GM21717 (cell line): ENCODE results near the gene OSGIN1.

Experiments used
- ATAC-seq: cut with Tn5 transposase; IDR thresholded peaks from one replicate; pipeline ENCODE4 v1.9.1; 2021; ENCODE audit warnings: mild to moderate bottlenecking, moderate library complexity; ENCODE audit not compliant: unreplicated experiment

The OSGIN1 gene

GRCh38 chr16:83956336-83957289, 3.6 kb downstream of the OSGIN1 start:
- no peak for ATAC-seq

DNA sequence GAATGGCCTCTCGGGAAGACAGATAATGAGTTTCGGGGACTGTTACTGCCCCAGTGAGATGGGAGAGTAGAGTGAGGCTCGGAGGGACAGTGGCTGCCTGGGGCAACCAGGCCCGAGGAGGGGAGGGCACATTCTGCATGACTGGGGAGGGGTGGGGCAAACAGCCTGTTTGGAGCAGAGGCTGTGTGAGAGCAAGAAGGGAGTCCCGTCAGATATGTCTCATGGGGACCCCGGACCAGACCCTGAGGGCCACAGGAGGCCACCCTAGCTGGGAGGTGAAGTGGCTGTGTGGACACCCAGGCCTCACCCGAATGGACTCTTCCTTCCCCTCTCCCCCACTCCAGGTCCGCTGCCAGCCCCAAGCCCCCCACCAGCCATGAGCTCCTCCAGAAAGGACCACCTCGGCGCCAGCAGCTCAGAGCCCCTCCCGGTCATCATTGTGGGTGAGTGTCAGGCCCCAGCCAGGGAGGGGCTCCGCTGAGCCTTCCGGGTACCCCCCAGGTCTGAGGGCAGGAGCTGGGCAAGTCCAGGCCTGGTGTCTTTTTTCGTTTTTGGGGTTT, 4.3 kb downstream of the OSGIN1 start:
- ATAC-seq: no peak

DNA sequence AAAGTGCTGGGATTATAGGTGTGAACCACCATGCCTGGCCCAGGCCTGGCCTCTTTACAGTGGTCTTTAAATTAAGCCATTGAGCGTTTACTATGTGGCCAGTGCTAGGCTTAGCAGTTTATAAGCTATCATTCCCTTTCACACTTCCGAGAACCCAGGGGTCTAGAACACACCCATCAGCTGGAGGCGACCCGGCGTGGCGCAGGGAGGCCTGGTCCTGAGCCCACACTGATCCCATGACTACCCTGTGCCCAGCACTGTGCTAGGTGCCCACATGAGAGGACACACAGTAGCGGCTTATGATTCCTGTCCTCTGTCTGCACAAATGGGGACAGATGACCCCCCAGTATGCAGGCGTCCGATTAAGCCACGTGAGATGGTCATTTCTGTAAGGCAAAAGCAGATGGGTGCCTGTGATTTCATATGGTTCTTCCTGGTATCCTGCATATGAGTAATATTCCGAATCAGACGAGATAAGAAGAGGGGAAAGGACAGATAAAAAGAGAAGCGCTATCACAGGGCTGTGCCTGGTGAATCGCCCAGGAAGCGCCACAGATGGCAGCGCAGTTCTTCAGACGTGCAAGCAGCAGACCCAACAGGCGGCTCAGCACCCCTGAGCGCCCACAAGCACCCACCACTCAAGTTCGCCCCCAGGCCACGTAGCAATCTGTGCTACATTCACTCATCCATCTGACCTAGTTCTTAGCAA, 5.3 kb downstream of the OSGIN1 start:
- no peak for ATAC-seq

DNA sequence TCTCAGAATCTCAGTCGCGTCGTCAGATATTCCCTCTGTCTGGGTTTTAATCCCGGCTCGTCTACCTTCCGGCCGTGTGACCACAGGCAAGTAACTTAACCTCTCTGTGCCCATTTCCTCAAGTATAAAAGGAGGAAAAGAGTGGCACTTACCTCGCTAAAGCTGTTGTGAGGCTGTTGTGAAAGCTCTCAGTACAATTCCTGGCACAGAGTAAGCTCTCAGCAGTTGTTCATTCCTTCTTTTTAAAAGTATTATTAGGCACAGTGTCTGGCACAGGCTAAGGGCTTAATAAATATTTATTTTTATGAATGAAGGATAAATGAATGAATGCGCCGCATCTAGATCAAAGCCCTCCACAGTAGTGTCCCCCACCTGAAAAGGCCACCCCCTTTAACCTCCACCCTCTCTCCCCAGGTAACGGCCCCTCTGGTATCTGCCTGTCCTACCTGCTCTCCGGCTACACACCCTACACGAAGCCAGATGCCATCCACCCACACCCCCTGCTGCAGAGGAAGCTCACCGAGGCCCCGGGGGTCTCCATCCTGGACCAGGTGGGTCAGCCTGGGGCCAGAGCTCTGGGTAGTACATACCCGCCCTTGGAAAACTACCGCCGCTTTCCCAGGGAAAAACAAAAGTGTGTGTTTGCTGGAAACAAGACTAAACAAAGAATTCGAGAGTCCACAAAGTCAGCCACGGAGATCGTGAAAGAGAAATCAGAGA, 6.0 kb downstream of the OSGIN1 start:
- ATAC-seq: no peak

- ATAC-seq: no peak
Observed at GRCh38 chr16:83959656-83960434, 6.8 kb downstream of the OSGIN1 start.

- no peak for ATAC-seq
Observed at GRCh38 chr16:83960521-83961249, 7.6 kb downstream of the OSGIN1 start.

GRCh38 chr16:83961591-83961990, 8.6 kb downstream of the OSGIN1 start:
- ATAC-seq: no peak

- no peak for ATAC-seq
Observed at GRCh38 chr16:83963277-83964119, 10.5 kb downstream of the OSGIN1 start.

DNA sequence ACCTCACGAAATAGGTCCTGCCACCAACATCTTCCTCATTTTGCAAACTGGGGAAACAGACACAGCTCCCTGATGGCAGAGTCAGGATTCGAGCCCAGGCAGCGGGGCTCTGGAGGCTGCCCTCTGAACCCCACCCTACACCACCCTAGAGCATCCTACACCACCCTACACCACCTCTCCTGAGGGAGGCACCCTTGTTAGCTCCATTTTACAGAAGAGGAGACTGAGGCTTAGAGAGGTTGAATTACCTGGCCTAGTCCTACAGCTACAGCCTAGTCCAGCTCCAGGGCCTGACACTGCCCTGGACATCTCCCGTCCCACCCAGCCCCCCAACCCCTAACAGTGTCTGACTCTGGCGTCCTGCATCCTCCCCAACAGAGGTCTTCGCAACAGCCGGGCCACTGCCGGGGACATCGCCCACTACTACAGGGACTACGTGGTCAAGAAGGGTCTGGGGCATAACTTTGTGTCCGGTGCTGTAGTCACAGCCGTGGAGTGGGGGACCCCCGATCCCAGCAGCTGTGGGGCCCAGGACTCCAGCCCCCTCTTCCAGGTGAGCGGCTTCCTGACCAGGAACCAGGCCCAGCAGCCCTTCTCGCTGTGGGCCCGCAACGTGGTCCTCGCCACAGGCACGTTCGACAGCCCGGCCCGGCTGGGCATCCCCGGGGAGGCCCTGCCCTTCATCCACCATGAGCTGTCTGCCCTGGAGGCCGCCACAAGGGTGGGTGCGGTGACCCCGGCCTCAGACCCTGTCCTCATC, 11.8 kb downstream of the OSGIN1 start:
- ATAC-seq: no peak

DNA sequence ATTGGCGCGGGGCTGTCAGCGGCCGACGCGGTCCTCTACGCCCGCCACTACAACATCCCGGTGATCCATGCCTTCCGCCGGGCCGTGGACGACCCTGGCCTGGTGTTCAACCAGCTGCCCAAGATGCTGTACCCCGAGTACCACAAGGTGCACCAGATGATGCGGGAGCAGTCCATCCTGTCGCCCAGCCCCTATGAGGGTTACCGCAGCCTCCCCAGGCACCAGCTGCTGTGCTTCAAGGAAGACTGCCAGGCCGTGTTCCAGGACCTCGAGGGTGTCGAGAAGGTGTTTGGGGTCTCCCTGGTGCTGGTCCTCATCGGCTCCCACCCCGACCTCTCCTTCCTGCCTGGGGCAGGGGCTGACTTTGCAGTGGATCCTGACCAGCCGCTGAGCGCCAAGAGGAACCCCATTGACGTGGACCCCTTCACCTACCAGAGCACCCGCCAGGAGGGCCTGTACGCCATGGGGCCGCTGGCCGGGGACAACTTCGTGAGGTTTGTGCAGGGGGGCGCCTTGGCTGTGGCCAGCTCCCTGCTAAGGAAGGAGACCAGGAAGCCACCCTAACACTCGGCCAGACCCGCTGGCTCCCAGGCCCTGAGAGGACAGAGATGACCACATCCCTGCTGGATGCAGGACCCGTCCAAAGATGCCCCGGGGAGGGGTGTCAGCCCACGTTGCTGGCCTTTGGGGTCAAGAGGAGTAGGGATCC, 12.6 kb downstream of the OSGIN1 start:
- no peak for ATAC-seq

GRCh38 chr16:83966153-83966696, 13.2 kb downstream of the OSGIN1 start:
- ATAC-seq: no peak

GRCh38 chr16:83967091-83967490, 14.1 kb downstream of the OSGIN1 start:
- no peak for ATAC-seq

GRCh38 chr16:83967838-83968305, 14.8 kb downstream of the OSGIN1 start, which contains the start of gene NECAB2:
Gene NECAB2, plus strand, starts transcription at chr16:83968244. Its CDS starts 405 bp downstream, at chr16:83968649.
- no peak for ATAC-seq

DNA sequence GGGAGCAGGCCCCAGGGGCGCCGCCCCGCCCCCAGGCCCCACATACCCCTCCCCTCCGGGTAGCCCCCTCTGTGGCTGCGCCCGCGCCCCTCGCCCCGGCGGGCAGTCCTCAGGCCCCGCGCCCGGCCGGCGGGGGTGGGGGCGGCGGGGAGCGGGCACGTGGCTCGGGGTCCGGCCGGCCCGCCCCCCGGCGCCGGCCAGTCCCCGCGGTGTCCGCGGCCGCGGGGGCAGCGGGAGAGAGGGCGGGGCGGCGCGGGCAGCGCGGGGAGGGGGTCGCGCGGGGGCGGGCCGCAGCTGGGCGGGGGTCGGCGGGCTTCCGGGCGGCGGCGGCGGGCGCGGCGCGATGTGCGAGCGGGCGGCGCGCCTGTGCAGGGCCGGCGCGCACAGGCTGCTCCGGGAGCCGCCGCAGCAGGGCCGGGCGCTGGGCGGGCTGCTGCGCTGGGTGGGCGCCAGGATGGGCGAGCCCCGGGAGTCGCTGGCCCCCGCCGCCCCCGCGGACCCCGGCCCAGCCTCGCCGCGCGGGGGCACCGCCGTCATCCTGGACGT, 15.3 kb downstream of the OSGIN1 start:
- ATAC-seq: no peak

DNA sequence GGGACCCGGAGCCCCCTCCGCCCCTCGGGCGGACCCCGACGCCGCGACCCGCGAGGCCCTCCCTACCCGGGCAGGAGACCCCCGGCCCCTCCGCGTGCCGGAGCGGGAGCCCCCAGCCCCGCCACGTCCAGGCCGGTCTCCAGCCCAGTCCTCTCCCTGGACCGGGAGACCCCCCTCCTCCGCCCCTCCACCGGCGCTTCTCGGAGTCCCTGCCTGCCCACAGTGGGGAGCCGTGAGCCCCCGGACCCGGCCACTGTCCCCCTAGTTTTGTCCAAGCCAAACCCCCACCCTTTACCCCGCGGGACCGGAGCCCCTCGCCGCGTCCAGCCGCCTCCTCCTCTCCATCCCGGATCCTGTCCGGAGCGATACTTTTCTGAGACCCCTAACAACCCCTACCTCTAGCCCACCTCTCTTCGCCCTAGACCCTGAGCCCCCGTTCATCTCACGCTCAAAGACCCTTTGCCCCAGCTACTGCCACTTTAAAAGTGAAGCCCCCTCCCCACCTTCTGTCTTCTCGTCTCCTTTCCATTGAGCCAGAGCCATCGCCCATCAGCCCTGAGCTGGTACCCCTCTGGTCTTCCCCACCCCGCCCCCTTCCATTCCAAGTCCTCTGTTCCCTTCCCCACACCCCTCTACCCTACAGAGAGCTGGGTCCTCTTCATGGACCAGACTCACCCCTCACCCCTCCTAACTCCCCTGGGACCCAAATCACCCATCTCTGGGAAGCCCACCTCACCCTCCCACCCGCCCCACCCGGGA, 16.0 kb downstream of the OSGIN1 start:
- no peak for ATAC-seq
